Natural killer cell treated with Interleukin-12 subunit alpha and Interleukin-12 subunit beta and Interleukin-15 and Interleukin-18, amount 100 ng/mL, for 72 hours (primary cell): Measurements from ENCODE around the gene SLC25A39. TPM values are rescaled to one million over a fixed set of nuclear protein-coding genes. Genes with fewer than 3 reads are reported as not detected.
A peak's percentile ranks its signal among the peaks of the same experiment; 100 is the strongest.
"Not testable (repeated sequence)": the region's sequence is repeated elsewhere in the genome, so short reads cannot be mapped to it uniquely, and the experiment has no call there.

Source experiments
- ATAC-seq, 2 donors: fragments of 150-1000 bp; cut with Tn5 transposase in 1 of 2; sonication (Bioruptor Pico), chemical (Tn5 transposase) in 1 of 2; 2 replicates each; pipeline ENCODE4 v1.10.0; 2021
- DNase-seq: peaks from one replicate; pipeline ENCODE4 v3.0.0; 2022; ENCODE audit warnings: low spot score
- H3K27ac Mint-ChIP-seq, 2 donors: 1 replicate in 1 of 2; 2 replicates in 1 of 2; pipeline ENCODE4 v1.8.0; 2022; ENCODE audit warnings: mixed read lengths in 2 of 2, mild to moderate bottlenecking in 1 of 2, moderate library complexity in 1 of 2
- H3K27me3 Mint-ChIP-seq, 2 donors: 1 replicate in 1 of 2; 2 replicates in 1 of 2; pipeline ENCODE4 v1.8.0; 2022; ENCODE audit warnings: mixed read lengths in 2 of 2
- H3K36me3 Mint-ChIP-seq: one replicate; pipeline ENCODE4 v1.8.0; 2022; ENCODE audit warnings: mixed read lengths
- H3K4me1 Mint-ChIP-seq, 2 donors: 1 replicate in 1 of 2; 2 replicates in 1 of 2; pipeline ENCODE4 v1.8.0; 2022; ENCODE audit warnings: low read depth in 2 of 2, mixed read lengths in 2 of 2, mild to moderate bottlenecking in 1 of 2
- H3K4me3 Mint-ChIP-seq: one replicate; pipeline ENCODE4 v1.8.0; 2022; ENCODE audit warnings: mixed read lengths
- H3K9me3 Mint-ChIP-seq: 2 replicates; pipeline ENCODE4 v1.8.0; 2022; ENCODE audit warnings: mixed read lengths
- total RNA-seq, 2 donors: library from RNA; stranded (reverse); gene quantifications; one replicate each; pipeline ENCODE4 v1.2.3, GENCODE V29; 2022

SLC25A39 gene
- total RNA-seq, 2 donors from 2014 or later = 121 to 192 TPM

- DNase-seq = no peak
- H3K27ac Mint-ChIP-seq = no peak overlapping the region
- H3K27me3 Mint-ChIP-seq = no peaks in the 10 kb centered on the region
- no peak overlapping the region for H3K4me3 Mint-ChIP-seq
- ATAC-seq = no peak
- no peaks in the 10 kb centered on the region for H3K36me3 Mint-ChIP-seq
- H3K9me3 Mint-ChIP-seq = no peaks in the 10 kb centered on the region
- peaks cover 0 to 5% of the 10 kb centered on the region in 2 donors for H3K4me1 Mint-ChIP-seq
Observed at GRCh38 chr17:44334727-44335126, 10.1 kb upstream of the SLC25A39 start.

- no peak for ATAC-seq
- Mint-ChIP-seq H3K4me3 (no peak overlapping the region), H3K27ac (no peak overlapping the region)
Observed at GRCh38 chr17:44334315-44334714, 9.7 kb upstream of the SLC25A39 start.

DNA sequence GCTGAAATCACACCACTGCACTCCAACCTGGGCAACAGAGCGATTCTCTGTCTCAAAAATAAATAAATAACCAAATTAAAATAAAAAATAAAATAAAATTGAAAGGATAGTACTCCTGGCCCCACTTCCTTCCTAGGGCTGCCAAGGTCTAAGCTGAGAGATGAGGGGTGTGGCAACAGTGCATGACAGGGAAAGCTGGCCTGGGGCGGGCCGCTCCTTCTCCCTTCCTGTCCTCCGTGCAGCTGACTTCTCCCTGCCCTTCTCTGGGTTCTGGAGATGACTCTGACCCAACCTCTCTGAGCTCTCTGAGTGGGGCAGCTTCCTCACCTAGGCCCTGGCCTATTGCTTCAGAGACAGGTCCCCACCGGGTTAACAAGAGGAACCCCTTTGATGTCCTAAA lies 8.7 kb upstream of the SLC25A39 start:
- Mint-ChIP-seq H3K4me3 (no peak overlapping the region), H3K9me3 (no peaks in the 10 kb centered on the region), H3K4me1 (peaks cover 0 to 5% of the 10 kb centered on the region in 2 donors), H3K27ac (no peak overlapping the region), H3K27me3 (no peaks in the 10 kb centered on the region), H3K36me3 (no peaks in the 10 kb centered on the region)
- DNase-seq (no peak), ATAC-seq (no peak)

More at GRCh38 chr17:44334315-44334714, 9.7 kb upstream of the SLC25A39 start:
- Mint-ChIP-seq H3K4me1 (peaks cover 0 to 5% of the 10 kb centered on the region in 2 donors), H3K27me3 (no peaks in the 10 kb centered on the region), H3K9me3 (no peaks in the 10 kb centered on the region), H3K36me3 (no peaks in the 10 kb centered on the region)
- peak; percentile 61 for DNase-seq

- no peak overlapping the region for H3K27ac Mint-ChIP-seq
- ATAC-seq (peak in 1 of 2 donors; percentile 45), DNase-seq (peak; percentile 82)
- no peaks in the 10 kb centered on the region for H3K27me3 Mint-ChIP-seq
- no peaks in the 10 kb centered on the region for H3K36me3 Mint-ChIP-seq
- H3K4me3 Mint-ChIP-seq = no peak overlapping the region
- H3K4me1 Mint-ChIP-seq = peaks cover 0 to 9% of the 10 kb centered on the region in 2 donors
- no peaks in the 10 kb centered on the region for H3K9me3 Mint-ChIP-seq
Observed at GRCh38 chr17:44331249-44331760, 6.7 kb upstream of the SLC25A39 start.

- H3K27ac Mint-ChIP-seq, H3K36me3 Mint-ChIP-seq, DNase-seq, ATAC-seq, H3K4me3 Mint-ChIP-seq, H3K27me3 Mint-ChIP-seq, H3K9me3 Mint-ChIP-seq: not testable (repeated sequence)
- peaks cover 0 to 14% of the 10 kb centered on the region in 2 donors for H3K4me1 Mint-ChIP-seq
Observed at GRCh38 chr17:44330263-44330662, 5.6 kb upstream of the SLC25A39 start.

DNA sequence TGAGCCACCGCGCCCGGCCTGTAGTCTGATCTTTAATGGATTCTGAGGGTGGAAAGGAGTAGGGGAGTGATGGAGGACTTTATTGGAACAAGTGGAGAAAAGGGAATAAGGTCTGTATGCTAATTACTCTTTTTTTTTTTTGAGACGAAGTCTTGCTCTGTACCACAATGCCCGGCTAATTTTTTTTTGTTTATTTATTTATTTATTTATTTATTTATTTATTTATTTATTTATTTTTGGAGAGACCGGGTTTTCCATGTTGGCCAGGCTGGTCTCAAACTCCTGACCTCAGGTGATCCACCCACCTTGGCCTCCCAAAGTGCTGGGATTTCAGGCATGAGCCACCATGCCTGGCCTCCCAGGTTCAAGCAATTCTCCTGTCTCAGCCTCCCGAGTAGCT lies 4.9 kb upstream of the SLC25A39 start:
- not testable (repeated sequence) for H3K27me3 Mint-ChIP-seq

GRCh38 chr17:44327715-44328449 lies 3.3 kb upstream of the SLC25A39 start:
- no peak for ATAC-seq
- Mint-ChIP-seq H3K4me3 (peak overlapping the region; percentile 49), H3K4me1 (peaks cover 6 to 21% of the 10 kb centered on the region in 2 donors), H3K27me3 (no peaks in the 10 kb centered on the region), H3K9me3 (no peaks in the 10 kb centered on the region), H3K36me3 (no peaks in the 10 kb centered on the region), H3K27ac (no peak overlapping the region)
- no peak for DNase-seq

More for the DNA sequence above, 4.9 kb upstream of the SLC25A39 start:
- ATAC-seq, H3K27ac Mint-ChIP-seq, H3K36me3 Mint-ChIP-seq, DNase-seq, H3K9me3 Mint-ChIP-seq, H3K4me3 Mint-ChIP-seq: not testable (repeated sequence)
- peaks cover 0 to 18% of the 10 kb centered on the region in 2 donors for H3K4me1 Mint-ChIP-seq

GRCh38 chr17:44326861-44327444 lies 2.3 kb upstream of the SLC25A39 start:
- Mint-ChIP-seq H3K9me3 (no peaks in the 10 kb centered on the region), H3K27ac (peak overlapping the region; percentile 89 to 96), H3K4me3 (peak overlapping the region; percentile 90), H3K36me3 (no peaks in the 10 kb centered on the region), H3K27me3 (no peaks in the 10 kb centered on the region), H3K4me1 (peaks cover 6 to 21% of the 10 kb centered on the region in 2 donors)
- ATAC-seq (peak; percentile 84 to 87), DNase-seq (peak; percentile 96)

GRCh38 chr17:44324092-44324570 lies 492 bp downstream of the SLC25A39 start:
- H3K36me3 Mint-ChIP-seq = peaks cover 4% of the 10 kb centered on the region
- H3K27me3 Mint-ChIP-seq = no peaks in the 10 kb centered on the region
- H3K4me1 Mint-ChIP-seq = peaks cover 6 to 18% of the 10 kb centered on the region in 2 donors
- H3K27ac Mint-ChIP-seq = peak overlapping the region in 1 of 2 donors; percentile 62
- peak overlapping the region; percentile 81 for H3K4me3 Mint-ChIP-seq
- peak; percentile 60 for DNase-seq
- H3K9me3 Mint-ChIP-seq = no peaks in the 10 kb centered on the region
- no peak for ATAC-seq

DNA sequence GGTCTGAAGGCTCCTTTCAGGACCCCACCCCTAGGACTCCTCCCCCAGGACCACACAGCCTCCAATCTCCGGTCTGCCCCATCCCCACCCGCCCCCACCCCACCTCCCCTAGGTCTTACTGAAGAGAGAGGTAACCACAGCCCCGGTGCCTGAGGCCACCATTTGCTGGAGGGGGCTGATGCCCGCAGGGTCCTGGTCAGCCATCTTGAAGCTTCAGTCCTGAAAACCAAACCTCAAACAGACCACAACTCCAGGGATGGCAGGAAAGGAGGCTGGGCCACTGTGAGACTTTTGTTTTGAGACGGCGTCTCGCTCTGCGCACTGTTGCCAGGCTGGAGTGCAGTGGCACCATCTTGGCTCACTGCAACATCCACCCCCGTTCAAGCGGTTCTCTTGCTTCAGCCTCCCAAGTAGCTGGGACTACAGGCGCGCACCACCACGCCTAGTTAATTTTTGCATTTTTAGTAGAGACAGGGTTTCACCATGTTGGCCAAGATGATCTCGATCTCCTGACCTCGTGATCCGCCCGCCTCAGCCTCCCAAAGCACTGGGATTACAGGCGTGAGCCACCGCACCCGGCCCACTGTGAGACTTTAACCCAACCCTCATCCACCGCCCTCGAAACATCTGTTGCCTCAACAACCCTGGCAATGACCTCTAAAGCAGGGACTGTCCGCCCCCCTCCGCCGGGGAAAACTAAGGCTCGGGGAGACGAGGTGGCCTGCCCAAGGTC lies 1.1 kb downstream of the SLC25A39 start:
- Mint-ChIP-seq H3K9me3 (no peaks in the 10 kb centered on the region), H3K27ac (peak overlapping the region in 1 of 2 donors; percentile 62), H3K27me3 (no peaks in the 10 kb centered on the region), H3K4me1 (peaks cover 6 to 18% of the 10 kb centered on the region in 2 donors), H3K36me3 (peaks cover 4% of the 10 kb centered on the region), H3K4me3 (peak overlapping the region; percentile 81)
- no peak for ATAC-seq
- peak; percentile 53 for DNase-seq

GRCh38 chr17:44322236-44322895 lies 2.3 kb downstream of the SLC25A39 start:
- peaks cover 4% of the 10 kb centered on the region for H3K36me3 Mint-ChIP-seq
- H3K27ac Mint-ChIP-seq = no peak overlapping the region
- peaks cover 9 to 20% of the 10 kb centered on the region in 2 donors for H3K4me1 Mint-ChIP-seq
- ATAC-seq (no peak), DNase-seq (peak; percentile 47)
- H3K9me3 Mint-ChIP-seq = no peaks in the 10 kb centered on the region
- no peak overlapping the region for H3K4me3 Mint-ChIP-seq
- peaks cover 3 to 5% of the 10 kb centered on the region in 2 donors for H3K27me3 Mint-ChIP-seq

DNA sequence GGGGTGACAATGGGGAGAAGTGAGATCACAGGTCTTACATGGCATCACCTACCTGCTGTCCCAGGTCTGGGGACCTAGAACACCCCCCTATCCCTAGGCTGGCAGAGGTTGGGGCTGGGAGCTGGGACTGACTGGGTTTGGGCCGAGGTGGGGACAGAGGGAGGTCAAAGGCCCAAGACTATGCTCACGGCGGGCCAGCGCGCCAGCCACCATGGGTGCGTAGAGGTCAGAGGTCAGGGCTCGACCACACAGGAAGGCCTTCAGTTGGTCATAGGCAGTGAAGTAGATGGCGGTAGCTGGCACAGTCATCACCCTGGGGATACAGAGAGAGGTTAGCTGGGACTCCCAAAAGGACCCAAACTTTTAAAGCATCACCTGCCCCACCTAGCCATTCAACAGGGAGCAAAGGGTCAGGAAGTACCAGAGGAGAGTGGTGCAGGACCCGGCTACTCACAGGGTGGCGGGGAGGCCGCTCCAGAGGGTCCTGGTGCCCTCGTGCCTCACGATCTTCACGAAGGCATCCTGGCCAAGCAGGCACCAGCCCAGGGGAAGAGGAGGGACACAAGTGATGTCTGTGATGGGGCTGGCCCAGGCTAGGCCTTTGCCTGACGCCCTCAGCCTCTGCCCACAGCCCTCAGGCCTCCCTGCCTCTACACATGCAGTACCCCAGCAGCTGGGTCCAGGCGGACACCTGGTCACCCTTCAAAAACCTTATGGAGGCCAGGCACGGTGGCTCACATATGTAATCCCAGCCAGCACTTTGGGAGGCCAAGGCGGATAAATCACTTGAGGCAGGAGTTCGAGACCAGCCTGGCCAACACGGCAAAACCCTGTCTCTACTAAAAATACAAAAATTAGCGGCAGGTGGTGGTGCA lies 3.1 kb downstream of the SLC25A39 start:
- Mint-ChIP-seq H3K9me3 (no peaks in the 10 kb centered on the region), H3K36me3 (peaks cover 4% of the 10 kb centered on the region), H3K4me1 (peaks cover 11 to 18% of the 10 kb centered on the region in 2 donors), H3K27ac (no peak overlapping the region), H3K4me3 (peak overlapping the region; percentile 8), H3K27me3 (peaks cover 6 to 10% of the 10 kb centered on the region in 2 donors)
- ATAC-seq (no peak), DNase-seq (peak; percentile 59)
